Measurements from ENCODE around the gene RAC2. TPM values are rescaled to one million over a fixed set of nuclear protein-coding genes. Genes with fewer than 3 reads are reported as not detected.

RAC2 gene
- total and polyA plus RNA-seq, 2 experiments from 2014 or later, result 0.98 to 2.0 TPM

- DNase-seq (ENCODE audit: low read depth in 1 of 2, low spot score in 1 of 2), result no peak
- no peak overlapping the region for H3K27ac ChIP-seq
- H3K27me3 ChIP-seq, result no peaks in the 10 kb centered on the region
- no peak for TF ChIP-seq CTCF (IDR thresholded peaks at IDR 0.05; ENCODE audit: low read depth, low read length)
- H3K9me3 ChIP-seq (ENCODE audit: low read depth), result no peaks in the 10 kb centered on the region
- no peak overlapping the region for H3K4me3 ChIP-seq
- no peaks in the 10 kb centered on the region for H3K36me3 ChIP-seq
- H3K4me1 ChIP-seq (ENCODE audit: low read depth), result peaks cover 7% of the 10 kb centered on the region
These were observed 45.2 kb upstream of the RAC2 start for GRCh38 chr22:37289156-37289735.

- Histone ChIP-seq H3K9me3 (ENCODE audit: low read depth) (no peaks in the 10 kb centered on the region), H3K36me3 (no peaks in the 10 kb centered on the region), H3K27ac (no peak overlapping the region), H3K4me1 (ENCODE audit: low read depth) (peaks cover 14% of the 10 kb centered on the region), H3K4me3 (no peak overlapping the region), H3K27me3 (no peaks in the 10 kb centered on the region)
- no peak for TF ChIP-seq CTCF (IDR thresholded peaks at IDR 0.05; ENCODE audit: low read depth, low read length)
- DNase-seq (ENCODE audit: low read depth in 1 of 2, low spot score in 1 of 2), result no peak
These were observed 44.5 kb upstream of the RAC2 start for GRCh38 chr22:37288521-37288920.

GRCh38 chr22:37287550-37287951 lies 43.5 kb upstream of the RAC2 start:
- no peak overlapping the region for H3K27ac ChIP-seq
- DNase-seq (ENCODE audit: low read depth in 1 of 2, low spot score in 1 of 2), result no peak
- no peaks in the 10 kb centered on the region for H3K36me3 ChIP-seq
- no peaks in the 10 kb centered on the region for H3K27me3 ChIP-seq
- no peak for TF ChIP-seq CTCF (IDR thresholded peaks at IDR 0.05; ENCODE audit: low read depth, low read length)
- no peaks in the 10 kb centered on the region for H3K9me3 ChIP-seq (ENCODE audit: low read depth)
- peaks cover 14% of the 10 kb centered on the region for H3K4me1 ChIP-seq (ENCODE audit: low read depth)
- no peak overlapping the region for H3K4me3 ChIP-seq

GRCh38 chr22:37285937-37286336 lies 41.9 kb upstream of the RAC2 start:
- no peak for TF ChIP-seq CTCF (IDR thresholded peaks at IDR 0.05; ENCODE audit: low read depth, low read length)
- DNase-seq (ENCODE audit: low read depth in 1 of 2, low spot score in 1 of 2), result no peak
- Histone ChIP-seq H3K4me1 (ENCODE audit: low read depth) (peaks cover 14% of the 10 kb centered on the region), H3K4me3 (no peak overlapping the region), H3K27me3 (no peaks in the 10 kb centered on the region), H3K27ac (no peak overlapping the region), H3K36me3 (no peaks in the 10 kb centered on the region), H3K9me3 (ENCODE audit: low read depth) (no peaks in the 10 kb centered on the region)

GRCh38 chr22:37284805-37285355 lies 40.8 kb upstream of the RAC2 start:
- no peaks in the 10 kb centered on the region for H3K27me3 ChIP-seq
- peak in 1 of 2 donors; percentile 39 for DNase-seq (ENCODE audit: low read depth in 1 of 2, low spot score in 1 of 2)
- no peaks in the 10 kb centered on the region for H3K36me3 ChIP-seq
- H3K4me1 ChIP-seq (ENCODE audit: low read depth), result peaks cover 14% of the 10 kb centered on the region
- peak overlapping the region; percentile 34 for H3K27ac ChIP-seq
- H3K9me3 ChIP-seq (ENCODE audit: low read depth), result no peaks in the 10 kb centered on the region
- no peak overlapping the region for H3K4me3 ChIP-seq
- no peak for TF ChIP-seq CTCF (IDR thresholded peaks at IDR 0.05; ENCODE audit: low read depth, low read length)
